HG02840 (cell line): ENCODE data around the gene PARP16.
A peak's percentile ranks its signal among the peaks of the same experiment; 100 is the strongest.

Source experiments
- ATAC-seq: cut with Tn5 transposase; IDR thresholded peaks from one replicate; pipeline ENCODE4 v1.9.1; 2021; ENCODE audit warnings: mild to moderate bottlenecking, moderate library complexity, moderate number of reproducible peaks; ENCODE audit not compliant: unreplicated experiment, low FRiP score

PARP16 gene

GRCh38 chr15:65286704-65287519, at the start of gene PARP16:
PARP16 (minus strand) TSS chr15:65286883; CDS start chr15:65286426, 457 bp downstream.
- ATAC-seq, result peak; percentile 92

DNA sequence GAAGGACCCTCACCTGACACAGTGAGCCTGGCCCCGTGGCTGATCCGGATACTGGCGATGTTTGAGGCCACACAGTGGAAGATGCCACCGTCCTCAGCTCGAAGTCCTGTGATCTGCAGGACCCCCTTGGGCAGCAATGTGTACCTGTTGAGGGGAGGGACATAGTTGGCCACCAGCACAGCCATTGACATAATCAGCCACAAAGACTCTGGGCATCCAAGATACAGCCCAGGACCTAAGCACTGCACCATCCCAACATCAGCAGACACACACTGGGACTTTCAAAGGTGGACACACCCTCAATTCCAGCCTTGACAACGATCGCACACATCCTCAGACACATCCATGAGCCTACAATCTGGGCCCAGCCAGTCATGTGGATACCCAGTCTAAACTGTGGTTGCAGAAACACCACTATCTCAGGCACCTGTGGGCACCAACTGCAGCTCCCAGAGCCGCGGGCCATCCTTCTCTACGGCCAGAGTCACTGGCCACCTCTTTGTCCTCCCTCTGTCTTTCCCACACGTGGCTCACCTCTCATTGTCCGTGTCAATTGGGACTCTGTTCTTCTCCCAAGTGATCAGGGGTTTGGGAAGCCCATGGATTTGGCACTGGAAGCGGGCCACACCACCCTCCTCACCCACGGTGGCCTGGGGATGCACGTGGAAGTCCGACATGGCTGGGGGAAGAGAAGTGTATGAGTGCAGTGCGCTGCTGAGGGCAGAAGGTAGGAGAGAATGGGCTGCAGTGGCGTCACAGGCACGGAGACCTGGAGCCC, 48.8 kb upstream of the PARP16 start:
- ATAC-seq, result no peak

DNA sequence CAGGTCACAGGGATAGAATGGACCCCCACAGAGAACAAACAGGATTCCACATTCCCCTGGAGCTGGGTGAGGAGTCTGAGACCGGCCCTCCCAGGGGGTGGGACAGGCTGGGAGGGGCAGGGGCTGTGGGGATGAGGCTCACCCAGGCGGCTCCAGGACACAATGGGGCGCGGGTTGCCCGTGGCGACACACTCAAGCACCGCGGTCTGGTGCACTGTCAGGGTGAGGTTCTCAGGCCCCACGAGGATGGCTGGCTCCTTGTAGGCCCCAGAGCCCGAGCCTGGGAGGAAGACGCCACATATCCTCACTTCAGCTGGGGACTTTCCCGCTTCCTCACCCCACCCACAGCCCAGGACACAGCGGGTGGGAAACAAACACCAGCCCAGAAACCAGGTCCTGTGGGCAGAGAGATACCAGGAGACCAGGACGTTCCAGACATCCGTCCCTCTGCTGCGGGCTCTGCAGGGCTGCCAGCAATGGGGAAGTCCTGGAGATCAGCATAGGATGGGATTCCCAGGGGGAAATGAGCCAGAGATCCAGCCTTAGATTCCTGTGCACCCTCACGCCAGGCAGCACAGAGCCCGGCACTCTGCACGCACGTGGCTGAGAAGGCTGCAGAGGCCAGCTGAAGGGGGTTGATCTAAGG, 48.0 kb upstream of the PARP16 start:
- ATAC-seq, result no peak

DNA sequence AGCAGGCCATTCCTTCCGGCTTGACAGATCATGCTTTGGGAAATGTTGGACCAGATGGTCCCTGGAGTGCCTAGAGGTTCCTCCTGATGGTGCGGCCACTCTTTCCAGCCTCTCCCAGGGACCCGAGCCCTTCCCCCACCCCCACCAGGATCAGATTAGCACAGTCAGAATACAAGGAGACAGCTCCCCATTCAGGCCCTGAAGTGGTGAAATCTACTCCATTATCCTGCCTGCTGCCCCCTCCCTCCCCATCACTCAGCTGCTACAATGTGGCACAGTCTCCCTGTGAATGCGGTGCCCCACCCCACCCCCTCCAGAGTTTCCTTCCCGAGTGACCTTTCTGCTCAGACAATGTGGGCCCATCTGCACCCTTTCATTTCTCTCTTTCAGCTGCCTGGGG, 47.2 kb upstream of the PARP16 start:
- ATAC-seq, result no peak

DNA sequence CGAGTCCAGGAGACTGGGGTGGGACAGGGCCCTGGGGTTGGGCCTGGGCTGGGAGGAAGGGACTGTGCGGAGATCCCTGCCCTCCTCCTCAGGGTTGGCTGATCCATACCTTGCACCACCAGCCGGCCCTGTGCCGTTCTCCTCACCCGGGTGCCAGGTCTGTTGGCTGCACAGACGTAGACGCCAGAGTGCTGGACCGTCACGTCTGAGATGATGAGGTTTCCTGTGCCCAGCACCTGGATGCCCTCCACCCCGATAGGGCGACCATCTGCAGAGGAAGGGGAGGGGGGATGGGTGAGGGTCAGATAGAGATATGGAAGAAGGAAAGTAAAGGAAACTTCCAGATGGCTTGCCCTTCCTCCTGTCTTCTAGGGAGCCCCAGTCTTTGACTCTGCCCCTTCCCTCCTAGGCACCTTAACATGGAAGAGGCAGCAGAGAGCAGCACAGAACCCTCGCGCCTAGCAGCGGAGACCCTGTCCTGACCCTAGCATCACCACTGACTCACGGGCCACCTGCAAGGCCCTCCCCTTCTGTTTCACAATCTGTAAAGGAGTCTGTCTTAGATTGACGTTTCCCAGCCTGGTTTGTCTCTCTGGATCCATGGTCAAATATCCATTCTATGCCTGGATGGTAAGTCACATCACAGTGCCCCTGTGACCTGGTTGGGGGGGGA, 46.6 kb upstream of the PARP16 start:
- no peak for ATAC-seq

- no peak for ATAC-seq
Measured at GRCh38 chr15:65332391-65333147, 45.9 kb upstream of the PARP16 start.

GRCh38 chr15:65331811-65332210, 45.1 kb upstream of the PARP16 start:
- no peak for ATAC-seq

GRCh38 chr15:65330934-65331645, 44.4 kb upstream of the PARP16 start:
- ATAC-seq, result no peak

DNA sequence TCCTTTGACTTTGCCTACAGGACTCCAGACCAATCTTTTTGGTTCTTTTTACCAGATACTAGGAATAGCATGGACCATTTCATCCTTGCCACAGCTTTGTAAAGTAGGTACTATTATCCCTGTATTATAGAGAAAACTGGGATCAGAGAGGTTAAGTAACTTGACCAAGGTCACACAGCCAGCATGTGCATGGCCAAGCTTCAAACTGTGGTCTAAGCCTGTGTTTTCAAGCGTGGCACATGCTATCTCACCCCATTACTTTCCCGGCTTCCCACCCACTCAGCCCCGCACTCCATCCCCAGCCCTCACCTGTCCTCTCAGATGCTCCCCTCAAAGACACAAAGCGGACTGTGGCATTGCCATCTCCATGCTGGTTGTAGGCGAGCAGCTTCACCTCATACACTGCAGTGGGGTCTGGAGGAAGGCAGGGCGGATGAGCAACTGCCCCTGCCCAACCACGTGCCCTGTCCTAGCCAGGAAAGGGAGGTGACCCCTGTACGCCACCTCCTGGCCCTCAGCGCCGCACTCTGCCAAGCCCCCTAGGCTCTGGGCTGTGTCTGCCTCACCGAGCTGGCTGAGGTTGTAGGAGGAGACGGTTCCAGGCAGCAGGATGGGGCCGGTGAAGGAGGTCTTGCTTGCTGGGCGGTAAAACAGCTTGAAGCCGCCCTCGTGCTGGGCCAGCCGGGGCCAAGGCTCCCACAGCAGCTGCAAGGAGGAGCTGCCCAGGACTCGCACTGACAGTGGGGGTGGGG, 43.5 kb upstream of the PARP16 start:
- ATAC-seq, result no peak

- ATAC-seq, result no peak
Measured at GRCh38 chr15:65329288-65329983, 42.8 kb upstream of the PARP16 start.

GRCh38 chr15:65328506-65329287, 42.0 kb upstream of the PARP16 start:
- no peak for ATAC-seq

GRCh38 chr15:65327651-65328393, 41.1 kb upstream of the PARP16 start:
- no peak for ATAC-seq

DNA sequence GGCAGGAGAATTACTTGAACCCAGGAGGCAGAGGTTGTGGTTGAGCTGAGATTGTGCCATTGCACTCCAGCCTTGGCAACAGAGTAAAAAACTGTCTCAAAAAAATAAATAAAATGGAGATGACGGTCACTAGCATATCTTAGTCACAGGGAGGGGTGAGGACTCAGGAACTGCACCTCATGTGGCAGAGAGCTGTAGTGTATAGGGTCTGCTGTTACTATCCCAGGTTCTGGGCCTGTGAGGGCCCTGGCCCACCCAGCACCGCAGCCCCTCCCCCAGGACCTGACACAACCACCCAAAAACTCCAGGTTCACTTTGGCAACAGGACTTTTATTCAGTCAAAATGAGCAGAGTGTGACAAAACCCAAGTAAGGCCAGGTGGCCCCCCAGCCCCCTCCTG, 40.1 kb upstream of the PARP16 start:
- ATAC-seq, result no peak

GRCh38 chr15:65326117-65326526, 39.4 kb upstream of the PARP16 start:
- ATAC-seq, result no peak

DNA sequence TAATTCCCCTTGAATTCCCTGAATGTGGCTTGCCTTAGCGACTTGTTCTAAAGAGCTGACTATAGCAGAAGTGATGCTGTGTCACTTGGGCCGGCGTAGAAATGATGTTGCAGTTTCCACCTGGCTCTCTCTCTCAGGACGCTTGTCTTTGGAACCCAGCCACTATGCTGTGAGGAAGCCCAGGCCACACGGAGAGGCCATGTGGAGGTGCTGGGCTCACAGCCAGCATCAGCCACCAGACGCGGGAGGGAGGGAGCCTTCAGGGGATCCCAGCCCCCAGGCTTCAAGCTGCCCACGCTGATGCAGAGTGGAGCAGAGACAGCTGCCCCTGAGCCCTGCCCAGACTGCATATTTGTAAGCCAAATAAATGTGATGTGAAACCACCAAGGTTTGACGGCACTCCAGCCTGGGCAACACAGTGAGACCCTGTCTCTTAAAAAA, 36.4 kb upstream of the PARP16 start:
- no peak for ATAC-seq

GRCh38 chr15:65318870-65319356, 32.2 kb upstream of the PARP16 start:
- no peak for ATAC-seq
